K562 (cell line): Measurements from ENCODE around the gene SPATS1. TPM values are rescaled to one million over a fixed set of nuclear protein-coding genes. Genes with fewer than 3 reads are reported as not detected.

Experiments
- ATAC-seq: fragments of 200-7000 bp; cut with Tn5 transposase; 3 replicates; pipeline ENCODE4 v1.9.1; 2020; ENCODE audit warnings: moderate library complexity
- BruUV-seq: library from RNA; stranded (reverse); fragments of 400-500 nt; replicated peaks from 2 replicates; lab custom pipeline; 2021; lab: Mats Ljungman, UMichigan
- CTCF ChIA-PET: fragments of 300-600 bp; formaldehyde crosslinking; extraction: SDS; loops from one replicate; lab custom pipeline; 2021; ENCODE audit warnings: low intra/inter-chr PET ratio; lab: Yijun Ruan, JAX
- POLR2A ChIA-PET: fragments of 300-600, 350-650 bp; sonication (Branson Sonifier 250); formaldehyde crosslinking; extraction: SDS; loops from one replicate; lab custom pipeline; 2021; ENCODE audit warnings: antibody characterized with exemption, inconsistent platforms; lab: Yijun Ruan, JAX
- DNase-seq, 4 experiments: peaks; one replicate each; pipeline versions ENCODE4 v3.0.0 to v3.0.0-alpha.2; 2011 to 2018; ENCODE audit warnings: low spot score in 3 of 4, mixed read lengths in 3 of 4; ENCODE audit errors: extremely low read depth in 1 of 4
- FAIRE-seq: peaks from 2 replicates; lab custom pipeline; 2011; peaks lifted over from hg19 to GRCh38; lab: Jason Lieb, UNC
- H2AFZ ChIP-seq: 2 replicates; pipeline ENCODE4 v1.6.0; 2011; ENCODE audit warnings: low read depth, low read length, control low read depth, inconsistent platforms
- H3K27ac ChIP-seq: fragments of 200-600 bp; 3 replicates; pipeline ENCODE4 v1.8.0; 2011; ENCODE audit warnings: low read depth, mild to moderate bottlenecking, control low read depth, inconsistent platforms, low read length, moderate library complexity, mixed read lengths; ENCODE audit errors: extremely low read depth
- H3K27me3 ChIP-seq, 2 experiments: fragments of 300-600 bp in 1 of 2; 2 replicates in 1 of 2; 3 replicates in 1 of 2; pipeline versions ENCODE4 v1.6.0 to v1.8.0; 2011; ENCODE audit warnings: inconsistent platforms in 2 of 2, low read length in 2 of 2, mild to moderate bottlenecking in 1 of 2, mixed read lengths in 1 of 2, moderate library complexity in 1 of 2; ENCODE audit not compliant: control insufficient read depth in 2 of 2, insufficient read depth in 2 of 2
- H3K36me3 ChIP-seq: fragments of 300-600 bp; 3 replicates; pipeline ENCODE4 v1.8.0; 2011; ENCODE audit warnings: mild to moderate bottlenecking, low read length, inconsistent platforms; ENCODE audit not compliant: control insufficient read depth, insufficient read depth
- H3K4me1 ChIP-seq, 2 experiments: fragments of 200-600 bp in 1 of 2; replicated peaks in 1 of 2; 2 replicates in 1 of 2; 3 replicates in 1 of 2; pipeline versions ENCODE4 v1.5.1 to v1.8.0; 2011; ENCODE audit warnings: inconsistent platforms in 2 of 2, low read length in 2 of 2, mild to moderate bottlenecking in 1 of 2, mixed read lengths in 1 of 2, moderate library complexity in 1 of 2; ENCODE audit not compliant: control insufficient read depth in 2 of 2, insufficient read depth in 2 of 2
- H3K4me2 ChIP-seq: 2 replicates; pipeline ENCODE4 v1.6.1; 2011; ENCODE audit warnings: low read length, control low read depth, inconsistent platforms, mixed read lengths; ENCODE audit not compliant: insufficient read depth
- H3K4me3 ChIP-seq: fragments of 200-600 bp; sonication (generic), shearing (Covaris generic); 2 replicates; pipeline ENCODE4 v1.5.1; 2016; ENCODE audit warnings: control low read depth, inconsistent platforms
- H3K79me2 ChIP-seq: fragments of 200-600 bp; 3 replicates; pipeline ENCODE4 v1.8.0; 2011; ENCODE audit warnings: low read length, inconsistent platforms; ENCODE audit not compliant: control insufficient read depth, insufficient read depth
- H3K9ac ChIP-seq, 2 experiments: 2 replicates each; pipeline versions ENCODE4 v1.6.0 to v1.6.1; 2011; ENCODE audit warnings: low read depth in 2 of 2, low read length in 2 of 2, control low read depth in 1 of 2, inconsistent platforms in 1 of 2, mild to moderate bottlenecking in 1 of 2, mixed read lengths in 1 of 2; ENCODE audit not compliant: insufficient read depth in 1 of 2
- H3K9me1 ChIP-seq: one replicate; pipeline ENCODE4 v1.6.0; 2011; ENCODE audit warnings: inconsistent platforms, mild to moderate bottlenecking, low read length, moderate library complexity; ENCODE audit not compliant: control insufficient read depth, insufficient read depth
- H3K9me3 ChIP-seq: replicated peaks from 2 replicates; pipeline ENCODE4 v1.5.1; 2011; ENCODE audit warnings: low read depth, low read length, inconsistent platforms; ENCODE audit not compliant: control insufficient read depth, insufficient read depth
- H4K20me1 ChIP-seq: replicated peaks from 2 replicates; pipeline ENCODE4 v1.6.1; 2011; ENCODE audit warnings: low read length, inconsistent platforms, mixed read lengths; ENCODE audit not compliant: control insufficient read depth, insufficient read depth
- BACH1 ChIP-seq: fragments of 200-800 bp; sonication (Bioruptor generic); IDR thresholded peaks from 2 replicates; pipeline ENCODE4 v1.6.1; 2016; ENCODE audit warnings: missing genetic modification characterization, missing compliant biosample characterization
- CREM ChIP-seq: IDR thresholded peaks from 2 replicates; pipeline ENCODE4 v1.6.1; 2014; ENCODE audit warnings: antibody characterized with exemption, low read depth
- HMG20B ChIP-seq: fragments of 250-450 bp; sonication (Bioruptor Pico); IDR thresholded peaks from 2 replicates; pipeline ENCODE4 v1.5.0; 2021; ENCODE audit warnings: mild to moderate bottlenecking
- MECOM ChIP-seq: fragments of 250-450 bp; sonication (Bioruptor Pico); IDR thresholded peaks from 2 replicates; pipeline ENCODE4 v1.8.0; 2022; ENCODE audit warnings: inconsistent platforms
- SRSF3 ChIP-seq: fragments of 200-400 bp; formaldehyde crosslinking; IDR thresholded peaks from 2 replicates; pipeline ENCODE4 v1.6.1; 2016; ENCODE audit warnings: mild to moderate bottlenecking, low read length, moderate library complexity; ENCODE audit not compliant: insufficient read depth
- U2AF1 ChIP-seq: fragments of 200-400 bp; formaldehyde crosslinking; optimal IDR thresholded peaks from 2 replicates; pipeline ENCODE3; 2017; ENCODE audit warnings: mild to moderate bottlenecking, low read depth, low read length, moderate library complexity
- ZNF785 ChIP-seq: fragments of 250-450 bp; sonication (Bioruptor Pico); IDR thresholded peaks from 2 replicates; pipeline ENCODE4 v1.4.0; 2020; ENCODE audit warnings: mild to moderate bottlenecking
- WGBS: fragments of 100-300 bp; shearing (Covaris generic); methylation state at CpG from one replicate; pipeline ENCODE4 v1.1.6; 2016; ENCODE audit warnings: low coverage, mixed read lengths; ENCODE audit not compliant: insufficient coverage; ENCODE audit errors: missing lambda C conversion rate; 5-methylcytosine and 5-hydroxymethylcytosine counted together
- in situ Hi-C: fragments of 300-500 bp; cut with MboI; formaldehyde crosslinking; loops from 4 replicates; pipeline ENCODE4 v1.15.0; 2018; ENCODE audit warnings: inconsistent platforms, mixed read lengths
- intact Hi-C: fragments of 100-400 bp; cut with micrococcal nuclease; formaldehyde crosslinking; loops from 2 replicates; pipeline ENCODE4 v1.14.2; 2022
- polyA plus RNA-seq, 8 experiments: library from polyadenylated mRNA; depleted of rRNA in 4 of 8; stranded (reverse) in 5 of 8; unstranded in 3 of 8; fragments of >200 nt; fragmentation: Nextera tagmentation in 2 of 8; fragmentation: Illumina TruSeq in 1 of 8; extraction: Ambion mirVana in 2 of 8; extraction: Trizol in 1 of 8; gene quantifications; 2 replicates each; pipeline versions ENCODE4 v1.2.1 to v1.2.3, GENCODE V29; 2011 to 2014; ENCODE audit warnings: inconsistent platforms in 1 of 8, missing spikeins in 1 of 8
- total RNA-seq, 7 experiments: library from RNA; depleted of rRNA in 6 of 7; stranded (reverse); fragments of >200 nt in 6 of 7; fragmentation: Illumina TruSeq in 2 of 7; extraction: Trizol in 2 of 7; gene quantifications; 2 replicates each; pipeline versions ENCODE4 v1.2.1 to v1.2.3, GENCODE V29; 2011 to 2021; ENCODE audit warnings: low replicate concordance in 1 of 7
- TF ChIP-seq, protein P1 (sequence below), 2 experiments: fragments of 450-650 bp in 1 of 2; sonication (generic) in 1 of 2; formaldehyde crosslinking in 1 of 2; IDR thresholded peaks in 1 of 2; conservative IDR thresholded peaks in 1 of 2; 2 replicates each; pipeline versions ENCODE4 v1.6.1 to v1.8.1; 2016 to 2023; ENCODE audit warnings: mild to moderate bottlenecking in 2 of 2, moderate library complexity in 2 of 2, inconsistent platforms in 1 of 2, missing genetic modification reagents in 1 of 2
- TF ChIP-seq, protein P2 (sequence below): fragments of 450-650 bp; conservative IDR thresholded peaks from 2 replicates; pipeline ENCODE4 v1.6.1; 2016; ENCODE audit warnings: missing genetic modification characterization, low read depth, mild to moderate bottlenecking, missing compliant biosample characterization, moderate library complexity
- TF ChIP-seq, protein P3 (sequence below), 2 experiments: fragments of 250-450 bp in 1 of 2; fragments of 450-650 bp in 1 of 2; sonication (Bioruptor Pico) in 1 of 2; IDR thresholded peaks; 2 replicates each; pipeline versions ENCODE4 v1.6.1 to v1.8.0; 2016 to 2021; ENCODE audit warnings: mild to moderate bottlenecking in 2 of 2, moderate library complexity in 2 of 2, missing compliant biosample characterization in 1 of 2, missing genetic modification characterization in 1 of 2
- TF ChIP-seq, protein P4 (sequence below): fragments of 250-450 bp; sonication (Bioruptor Pico); IDR thresholded peaks from 2 replicates; pipeline ENCODE4 v1.4.0; 2020; ENCODE audit warnings: mild to moderate bottlenecking, moderate library complexity

Gene SPATS1
- total and polyA plus RNA-seq, 9 of the 15 experiments (the other 6 are each of a cell fraction or from before 2014, with no cell fraction given): not detected

DNA sequence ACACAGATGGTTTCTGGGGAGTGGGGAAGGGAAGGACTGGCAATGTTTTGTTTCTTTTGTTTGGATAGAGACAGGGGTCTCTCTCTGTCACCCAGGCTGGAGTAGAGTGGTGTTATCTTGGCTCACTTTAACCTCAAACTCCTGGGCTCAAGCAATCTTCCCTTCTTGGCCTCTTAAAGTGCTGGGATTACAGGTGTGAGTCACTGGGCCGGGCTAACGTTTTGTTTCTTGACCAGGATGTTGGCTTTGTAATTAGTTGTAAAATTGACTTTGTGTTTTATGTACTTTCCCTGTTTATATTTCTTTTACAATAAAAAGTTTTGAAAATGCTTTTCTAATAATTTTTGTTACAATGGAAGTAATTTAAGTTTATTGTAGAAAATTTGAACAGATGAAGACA, 10.9 kb downstream of the SPATS1 start (continued):
- TF ChIP-seq, protein P1, sequence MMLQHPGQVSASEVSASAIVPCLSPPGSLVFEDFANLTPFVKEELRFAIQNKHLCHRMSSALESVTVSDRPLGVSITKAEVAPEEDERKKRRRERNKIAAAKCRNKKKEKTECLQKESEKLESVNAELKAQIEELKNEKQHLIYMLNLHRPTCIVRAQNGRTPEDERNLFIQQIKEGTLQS (IDR thresholded peaks at IDR 0.05): 0 out of 2 replicates have a peak, but pooled peaks have one; percentile 13
- TF ChIP-seq, protein P1 (CRISPR knock-in tag; conservative IDR thresholded peaks at IDR 0.05): no peak
- TF ChIP-seq ZNF785 (CRISPR knock-in tag): no peak

DNA sequence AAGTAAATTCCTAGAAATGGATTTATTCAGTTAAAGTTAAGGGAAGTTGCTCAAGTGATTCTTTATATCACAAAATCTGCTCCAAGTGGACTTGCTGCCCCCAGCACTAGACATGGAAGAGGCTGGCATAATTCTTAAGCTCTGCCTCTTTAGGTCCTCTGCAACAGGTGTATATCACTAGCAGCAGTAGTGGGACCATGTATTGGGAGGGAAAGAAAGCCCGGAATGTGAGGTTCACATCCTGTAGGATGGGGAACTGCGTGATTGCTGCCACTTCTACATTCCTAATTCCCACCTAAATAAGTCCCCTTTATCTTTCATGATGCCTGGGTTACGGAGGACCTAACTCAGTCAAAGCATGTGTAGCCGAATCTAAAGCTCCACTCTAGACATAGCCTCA, 13.2 kb downstream of the SPATS1 start:
- intact Hi-C loops: no loop called here
- no peaks in the 10 kb centered on the region for H3K79me2 ChIP-seq
- no peak overlapping the region for H3K4me2 ChIP-seq
- TF ChIP-seq, protein P2, sequence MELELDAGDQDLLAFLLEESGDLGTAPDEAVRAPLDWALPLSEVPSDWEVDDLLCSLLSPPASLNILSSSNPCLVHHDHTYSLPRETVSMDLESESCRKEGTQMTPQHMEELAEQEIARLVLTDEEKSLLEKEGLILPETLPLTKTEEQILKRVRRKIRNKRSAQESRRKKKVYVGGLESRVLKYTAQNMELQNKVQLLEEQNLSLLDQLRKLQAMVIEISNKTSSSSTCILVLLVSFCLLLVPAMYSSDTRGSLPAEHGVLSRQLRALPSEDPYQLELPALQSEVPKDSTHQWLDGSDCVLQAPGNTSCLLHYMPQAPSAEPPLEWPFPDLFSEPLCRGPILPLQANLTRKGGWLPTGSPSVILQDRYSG (tag): no peak
- TF ChIP-seq SRSF3 (no peak), BACH1 (tag) (no peak), CREM (no peak), HMG20B (CRISPR knock-in tag) (no peak), MECOM (CRISPR knock-in tag) (no peak), U2AF1 (no peak)
- TF ChIP-seq, protein P3, sequence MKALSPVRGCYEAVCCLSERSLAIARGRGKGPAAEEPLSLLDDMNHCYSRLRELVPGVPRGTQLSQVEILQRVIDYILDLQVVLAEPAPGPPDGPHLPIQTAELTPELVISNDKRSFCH (CRISPR knock-in tag; IDR thresholded peaks at IDR 0.05): no peak
- TF ChIP-seq, protein P3 (tag; IDR thresholded peaks at IDR 0.05): no peak
- TF ChIP-seq, protein P4, sequence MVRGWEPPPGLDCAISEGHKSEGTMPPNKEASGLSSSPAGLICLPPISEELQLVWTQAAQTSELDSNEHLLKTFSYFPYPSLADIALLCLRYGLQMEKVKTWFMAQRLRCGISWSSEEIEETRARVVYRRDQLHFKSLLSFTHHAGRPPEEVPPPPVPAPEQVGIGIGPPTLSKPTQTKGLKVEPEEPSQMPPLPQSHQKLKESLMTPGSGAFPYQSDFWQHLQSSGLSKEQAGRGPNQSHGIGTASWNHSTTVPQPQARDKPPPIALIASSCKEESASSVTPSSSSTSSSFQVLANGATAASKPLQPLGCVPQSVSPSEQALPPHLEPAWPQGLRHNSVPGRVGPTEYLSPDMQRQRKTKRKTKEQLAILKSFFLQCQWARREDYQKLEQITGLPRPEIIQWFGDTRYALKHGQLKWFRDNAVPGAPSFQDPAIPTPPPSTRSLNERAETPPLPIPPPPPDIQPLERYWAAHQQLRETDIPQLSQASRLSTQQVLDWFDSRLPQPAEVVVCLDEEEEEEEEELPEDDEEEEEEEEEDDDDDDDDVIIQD (CRISPR knock-in tag): no peak
- TF ChIP-seq, all 486 proteins: peak for 0
- no peak overlapping the region for H3K4me3 ChIP-seq
- H3K9me1 ChIP-seq: no peaks in the 10 kb centered on the region
- no peaks in the 10 kb centered on the region for H4K20me1 ChIP-seq
- ATAC-seq (no peak), DNase-seq (no peak), FAIRE-seq (no peak)
- ChIA-PET CTCF (no interaction called here), POLR2A (interaction anchor here (1.0 kb wide), 1 partner anchor 11 kb away, joined by 4 read pairs; no protein-coding TSS in a partner anchor)
- in situ Hi-C loops: no loop called here
- BruUV-seq: no TSS peak
- H3K4me1 ChIP-seq: no peaks in the 10 kb centered on the region
- 2% methylated on average over 4 of the region's 4 CpGs for WGBS
- H2AFZ ChIP-seq: no peak overlapping the region
- no peaks in the 10 kb centered on the region for H3K36me3 ChIP-seq
- 0 out of 2 replicates have a peak, but pooled peaks cover 2% of the 10 kb centered on the region for H3K9me3 ChIP-seq
- H3K27me3 ChIP-seq: peaks cover 0 to 4% of the 10 kb centered on the region in 2 experiments; a peak in 3 of 5 replicates
- no peak overlapping the region for H3K9ac ChIP-seq
- no peak overlapping the region for H3K27ac ChIP-seq
